ENCODE results near the gene ZNF710. TPM values are rescaled to one million over a fixed set of nuclear protein-coding genes. Genes with fewer than 3 reads are reported as not detected.

Gene ZNF710
- total and polyA plus RNA-seq, 2 of the 13 experiments (the other 11 are each of a cell fraction or from before 2014, with no cell fraction given), result 4.7 to 20.6 TPM

DNA sequence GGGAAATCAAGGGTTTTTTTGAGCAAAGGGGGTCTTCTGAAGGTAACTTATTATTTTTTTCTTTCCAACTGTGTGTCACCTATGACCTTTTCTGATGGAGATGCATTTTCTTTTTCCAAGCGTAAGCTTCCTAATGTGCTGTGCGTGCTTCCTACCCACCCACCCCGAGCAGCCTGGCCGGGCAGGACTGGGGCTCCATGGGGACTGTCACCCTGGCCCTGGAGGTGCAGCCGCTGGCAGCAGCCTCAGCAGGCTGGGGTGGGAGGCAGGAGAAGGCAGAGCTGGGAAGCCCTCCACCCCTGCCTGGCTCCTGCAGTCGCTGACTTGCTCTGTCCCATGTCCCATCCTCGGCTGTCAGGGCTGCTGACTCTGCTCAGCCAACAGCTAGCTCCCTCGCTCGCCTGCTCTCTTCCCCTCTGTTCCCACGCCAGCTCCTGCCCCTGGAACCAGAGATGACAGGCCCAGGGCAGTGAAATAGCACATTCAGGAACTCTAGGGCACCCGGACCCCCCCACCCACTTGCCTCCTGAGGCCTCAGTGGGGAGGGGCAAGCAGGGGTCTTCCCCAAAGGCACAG, 79.8 kb downstream of the ZNF710 start:
- no peak for DNase-seq (ENCODE audit: low spot score)
- in situ Hi-C loops (cut with HindIII; ENCODE audit: extremely low pct_ligation_motif_present, low pct_unique_long_range_greater_than_20kb), result loop anchor here (25.0 kb wide), 1 partner anchor 344 kb away; no protein-coding TSS in a partner anchor
- POLR2A ChIA-PET, result interaction anchor here (0.8 kb wide), 1 partner anchor 77 kb away, joined by 3 read pairs; no protein-coding TSS in a partner anchor
- TF ChIP-seq SNAI1 (CRISPR knock-in tag; IDR thresholded peaks at IDR 0.05; ENCODE audit: borderline replicate concordance) (no peak), ZNF781 (CRISPR knock-in tag; IDR thresholded peaks at IDR 0.05; ENCODE audit: borderline replicate concordance, not compliant biosample characterization) (no peak), ZNF3 (CRISPR knock-in tag; IDR thresholded peaks at IDR 0.05) (no peak), MEF2D (CRISPR knock-in tag; IDR thresholded peaks at IDR 0.05) (no peak), ELF1 (CRISPR knock-in tag; IDR thresholded peaks at IDR 0.05) (no peak), ZNF350 (CRISPR knock-in tag; IDR thresholded peaks at IDR 0.05; ENCODE audit: borderline replicate concordance, low read depth) (no peak), REPIN1 (CRISPR knock-in tag; IDR thresholded peaks at IDR 0.05; ENCODE audit: borderline replicate concordance, low read depth) (no peak), RELA (CRISPR knock-in tag; IDR thresholded peaks at IDR 0.05) (no peak), ZNF335 (CRISPR knock-in tag; IDR thresholded peaks at IDR 0.05) (no peak), ZNF224 (CRISPR knock-in tag; IDR thresholded peaks at IDR 0.05) (no peak), ZNF562 (CRISPR knock-in tag; IDR thresholded peaks at IDR 0.05; ENCODE audit: borderline replicate concordance) (no peak), ZNF296 (CRISPR knock-in tag; conservative IDR thresholded peaks at IDR 0.05) (no peak), ZSCAN21 (CRISPR knock-in tag; IDR thresholded peaks at IDR 0.05; ENCODE audit: borderline replicate concordance) (no peak)
- TF ChIP-seq, protein P1, sequence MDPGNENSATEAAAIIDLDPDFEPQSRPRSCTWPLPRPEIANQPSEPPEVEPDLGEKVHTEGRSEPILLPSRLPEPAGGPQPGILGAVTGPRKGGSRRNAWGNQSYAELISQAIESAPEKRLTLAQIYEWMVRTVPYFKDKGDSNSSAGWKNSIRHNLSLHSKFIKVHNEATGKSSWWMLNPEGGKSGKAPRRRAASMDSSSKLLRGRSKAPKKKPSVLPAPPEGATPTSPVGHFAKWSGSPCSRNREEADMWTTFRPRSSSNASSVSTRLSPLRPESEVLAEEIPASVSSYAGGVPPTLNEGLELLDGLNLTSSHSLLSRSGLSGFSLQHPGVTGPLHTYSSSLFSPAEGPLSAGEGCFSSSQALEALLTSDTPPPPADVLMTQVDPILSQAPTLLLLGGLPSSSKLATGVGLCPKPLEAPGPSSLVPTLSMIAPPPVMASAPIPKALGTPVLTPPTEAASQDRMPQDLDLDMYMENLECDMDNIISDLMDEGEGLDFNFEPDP (CRISPR knock-in tag; conservative IDR thresholded peaks at IDR 0.05), result no peak
- TF ChIP-seq, protein P2, sequence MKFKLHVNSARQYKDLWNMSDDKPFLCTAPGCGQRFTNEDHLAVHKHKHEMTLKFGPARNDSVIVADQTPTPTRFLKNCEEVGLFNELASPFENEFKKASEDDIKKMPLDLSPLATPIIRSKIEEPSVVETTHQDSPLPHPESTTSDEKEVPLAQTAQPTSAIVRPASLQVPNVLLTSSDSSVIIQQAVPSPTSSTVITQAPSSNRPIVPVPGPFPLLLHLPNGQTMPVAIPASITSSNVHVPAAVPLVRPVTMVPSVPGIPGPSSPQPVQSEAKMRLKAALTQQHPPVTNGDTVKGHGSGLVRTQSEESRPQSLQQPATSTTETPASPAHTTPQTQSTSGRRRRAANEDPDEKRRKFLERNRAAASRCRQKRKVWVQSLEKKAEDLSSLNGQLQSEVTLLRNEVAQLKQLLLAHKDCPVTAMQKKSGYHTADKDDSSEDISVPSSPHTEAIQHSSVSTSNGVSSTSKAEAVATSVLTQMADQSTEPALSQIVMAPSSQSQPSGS (CRISPR knock-in tag; IDR thresholded peaks at IDR 0.05), result no peak
- TF ChIP-seq, protein P3, sequence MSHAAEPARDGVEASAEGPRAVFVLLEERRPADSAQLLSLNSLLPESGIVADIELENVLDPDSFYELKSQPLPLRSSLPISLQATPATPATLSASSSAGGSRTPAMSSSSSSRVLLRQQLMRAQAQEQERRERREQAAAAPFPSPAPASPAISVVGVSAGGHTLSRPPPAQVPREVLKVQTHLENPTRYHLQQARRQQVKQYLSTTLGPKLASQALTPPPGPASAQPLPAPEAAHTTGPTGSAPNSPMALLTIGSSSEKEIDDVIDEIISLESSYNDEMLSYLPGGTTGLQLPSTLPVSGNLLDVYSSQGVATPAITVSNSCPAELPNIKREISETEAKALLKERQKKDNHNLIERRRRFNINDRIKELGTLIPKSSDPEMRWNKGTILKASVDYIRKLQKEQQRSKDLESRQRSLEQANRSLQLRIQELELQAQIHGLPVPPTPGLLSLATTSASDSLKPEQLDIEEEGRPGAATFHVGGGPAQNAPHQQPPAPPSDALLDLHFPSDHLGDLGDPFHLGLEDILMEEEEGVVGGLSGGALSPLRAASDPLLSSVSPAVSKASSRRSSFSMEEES (CRISPR knock-in tag; IDR thresholded peaks at IDR 0.05), result no peak
- TF ChIP-seq, protein P4, sequence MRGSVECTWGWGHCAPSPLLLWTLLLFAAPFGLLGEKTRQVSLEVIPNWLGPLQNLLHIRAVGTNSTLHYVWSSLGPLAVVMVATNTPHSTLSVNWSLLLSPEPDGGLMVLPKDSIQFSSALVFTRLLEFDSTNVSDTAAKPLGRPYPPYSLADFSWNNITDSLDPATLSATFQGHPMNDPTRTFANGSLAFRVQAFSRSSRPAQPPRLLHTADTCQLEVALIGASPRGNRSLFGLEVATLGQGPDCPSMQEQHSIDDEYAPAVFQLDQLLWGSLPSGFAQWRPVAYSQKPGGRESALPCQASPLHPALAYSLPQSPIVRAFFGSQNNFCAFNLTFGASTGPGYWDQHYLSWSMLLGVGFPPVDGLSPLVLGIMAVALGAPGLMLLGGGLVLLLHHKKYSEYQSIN (CRISPR knock-in tag; IDR thresholded peaks at IDR 0.05; ENCODE audit: borderline replicate concordance), result no peak

More for the DNA sequence above, 79.8 kb downstream of the ZNF710 start:
- no peak overlapping the region for H2AFZ ChIP-seq (ENCODE audit: low read length)
- no peak overlapping the region for H3K4me3 ChIP-seq (replicated peaks in 1 of 3; ENCODE audit: insufficient read depth in 1 of 3, low read depth in 2 of 3, low read length in 3 of 3)
- no peak overlapping the region for H3K9ac ChIP-seq (ENCODE audit: insufficient read depth, low read depth, low read length)
- no peaks in the 10 kb centered on the region for H3K27me3 ChIP-seq (ENCODE audit: control insufficient read depth in 1 of 2, insufficient read depth in 2 of 2, low read length in 2 of 2)
- CTCF ChIA-PET (ENCODE audit: low intra/inter-chr PET ratio, low total read pairs), result no interaction called here
- H3K4me2 ChIP-seq (ENCODE audit: low read depth, low read length), result no peak overlapping the region
- no peak for FAIRE-seq
- H3K79me2 ChIP-seq (ENCODE audit: insufficient read depth, low read length), result no peaks in the 10 kb centered on the region
- no peak for ATAC-seq
- intact Hi-C loops (cut with micrococcal nuclease; ENCODE audit: unreplicated experiment), result no loop called here
- WGBS (ENCODE audit: low lambda C conversion rate), result 98% methylated on average over 10 of the region's 11 CpGs
- H4K20me1 ChIP-seq (ENCODE audit: insufficient read depth, low read length), result no peaks in the 10 kb centered on the region
- BruUV-seq (replicated peaks), result TSS peak; percentile 28
- no peak overlapping the region for H3K27ac ChIP-seq (ENCODE audit: extremely low read length, insufficient read depth, low read length)
- H3K9me3 ChIP-seq (ENCODE audit: low read length), result no peaks in the 10 kb centered on the region
- H3K4me1 ChIP-seq (ENCODE audit: insufficient read depth, low read length), result peaks cover 7% of the 10 kb centered on the region
- peaks cover 13 to 26% of the 10 kb centered on the region in 2 experiments; a peak in 4 of 5 replicates for H3K36me3 ChIP-seq (replicated peaks in 1 of 2; ENCODE audit: control insufficient read depth in 1 of 2, insufficient read depth in 2 of 2, low read length in 2 of 2)

Measured in HepG2 (cell line).